Tibial nerve (tissue), 4 donors: ENCODE data around the gene HTRA1. TPM values are rescaled to one million over a fixed set of nuclear protein-coding genes. Genes with fewer than 3 reads are reported as not detected.

Experiments
- DNase-seq, 2 donors: peaks; one replicate each; pipeline ENCODE4 v3.0.0-alpha.2; 2019; ENCODE audit warnings: low spot score in 2 of 2
- H3K27ac ChIP-seq, 4 donors: fragments of 200-600 bp; sonication (generic) in 3 of 4; one replicate each; pipeline ENCODE4 v1.5.1; 2017 to 2019; ENCODE audit warnings: mild to moderate bottlenecking in 1 of 4
- H3K27me3 ChIP-seq, 2 donors: fragments of 200-600 bp; sonication (generic) in 1 of 2; one replicate each; pipeline versions ENCODE4 v1.5.1 to v1.6.0; 2017 to 2019
- H3K36me3 ChIP-seq, 3 donors: fragments of 200-600 bp; sonication (generic); one replicate each; pipeline ENCODE4 v1.5.1; 2018 to 2019
- H3K4me1 ChIP-seq, 4 donors: fragments of 200-600 bp; sonication (generic) in 3 of 4; one replicate each; pipeline ENCODE4 v1.5.1; 2017 to 2019
- H3K4me3 ChIP-seq, 4 donors: fragments of 200-600 bp; sonication (generic) in 3 of 4; one replicate each; pipeline ENCODE4 v1.5.1; 2017 to 2019; ENCODE audit warnings: mild to moderate bottlenecking in 1 of 4, moderate library complexity in 1 of 4
- H3K9me3 ChIP-seq, 4 donors: fragments of 200-600 bp; sonication (generic) in 3 of 4; one replicate each; pipeline ENCODE4 v1.5.1; 2017 to 2019
- EP300 ChIP-seq, 2 donors: sonication (generic); formaldehyde crosslinking; IDR thresholded peaks; one replicate each; pipeline ENCODE4 v1.6.1; 2017; ENCODE audit warnings: antibody characterized with exemption in 2 of 2, mild to moderate bottlenecking in 1 of 2
- POLR2A ChIP-seq, 2 donors: fragments of 450-650 bp; IDR thresholded peaks; one replicate each; pipeline ENCODE4 v1.6.1; 2017; ENCODE audit warnings: antibody characterized with exemption in 2 of 2, mild to moderate bottlenecking in 2 of 2, moderate library complexity in 2 of 2
- WGBS, 2 donors: methylation state at CpG; one replicate each; pipeline ENCODE4 v1.1.5; 2018; 5-methylcytosine and 5-hydroxymethylcytosine counted together
- small RNA-seq: library from RNA; depleted of rRNA; stranded (forward); fragments of <200 nt; gene quantifications from one replicate; pipeline ENCODE3, GENCODE V24; 2016
- total RNA-seq, 4 donors: library from RNA; depleted of rRNA; stranded (reverse); fragments of >200 nt; gene quantifications; one replicate each; pipeline ENCODE4 v1.1.0, GENCODE V29; 2016
- TF ChIP-seq, protein P1 (sequence below), 5 experiments: fragments of 200-600 bp in 3 of 5; fragments of 450-650 bp in 2 of 5; sonication (generic) in 3 of 5; IDR thresholded peaks; one replicate each; pipeline ENCODE4 v1.5.1; 2016 to 2019; ENCODE audit warnings: antibody characterized with exemption in 5 of 5, mild to moderate bottlenecking in 3 of 5, moderate library complexity in 2 of 5

HTRA1 gene
- total RNA-seq, 4 donors from 2014 or later, result 128 to 183 (median 173) TPM

DNA sequence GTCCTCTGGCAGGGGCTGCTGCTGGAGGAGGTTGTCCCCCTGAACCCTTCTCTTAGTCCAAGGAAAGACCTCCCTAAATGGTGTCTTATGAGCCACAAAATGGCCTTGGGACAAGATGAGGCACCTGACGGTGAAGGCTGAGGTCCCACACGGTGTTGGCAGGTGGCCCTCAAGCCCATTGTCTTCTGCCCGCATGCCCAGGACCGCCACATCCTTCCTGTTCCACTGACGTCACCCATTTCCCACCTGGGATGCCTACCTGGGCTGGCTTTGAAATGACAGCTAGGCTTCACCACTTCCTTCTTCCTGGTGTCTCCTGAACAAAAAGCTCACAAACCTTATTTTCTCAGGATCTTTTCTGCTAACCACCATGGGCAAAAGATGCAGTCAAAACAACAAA lies 97.1 kb downstream of the HTRA1 start:
- TF ChIP-seq EP300 (IDR thresholded peaks at IDR 0.05) (no peak), POLR2A (IDR thresholded peaks at IDR 0.05) (no peak)
- TF ChIP-seq, protein P1, sequence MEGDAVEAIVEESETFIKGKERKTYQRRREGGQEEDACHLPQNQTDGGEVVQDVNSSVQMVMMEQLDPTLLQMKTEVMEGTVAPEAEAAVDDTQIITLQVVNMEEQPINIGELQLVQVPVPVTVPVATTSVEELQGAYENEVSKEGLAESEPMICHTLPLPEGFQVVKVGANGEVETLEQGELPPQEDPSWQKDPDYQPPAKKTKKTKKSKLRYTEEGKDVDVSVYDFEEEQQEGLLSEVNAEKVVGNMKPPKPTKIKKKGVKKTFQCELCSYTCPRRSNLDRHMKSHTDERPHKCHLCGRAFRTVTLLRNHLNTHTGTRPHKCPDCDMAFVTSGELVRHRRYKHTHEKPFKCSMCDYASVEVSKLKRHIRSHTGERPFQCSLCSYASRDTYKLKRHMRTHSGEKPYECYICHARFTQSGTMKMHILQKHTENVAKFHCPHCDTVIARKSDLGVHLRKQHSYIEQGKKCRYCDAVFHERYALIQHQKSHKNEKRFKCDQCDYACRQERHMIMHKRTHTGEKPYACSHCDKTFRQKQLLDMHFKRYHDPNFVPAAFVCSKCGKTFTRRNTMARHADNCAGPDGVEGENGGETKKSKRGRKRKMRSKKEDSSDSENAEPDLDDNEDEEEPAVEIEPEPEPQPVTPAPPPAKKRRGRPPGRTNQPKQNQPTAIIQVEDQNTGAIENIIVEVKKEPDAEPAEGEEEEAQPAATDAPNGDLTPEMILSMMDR (IDR thresholded peaks at IDR 0.05), result no peak
- 79 to 82% methylated on average over 5 of the region's 5 CpGs for WGBS, 2 donors

DNA sequence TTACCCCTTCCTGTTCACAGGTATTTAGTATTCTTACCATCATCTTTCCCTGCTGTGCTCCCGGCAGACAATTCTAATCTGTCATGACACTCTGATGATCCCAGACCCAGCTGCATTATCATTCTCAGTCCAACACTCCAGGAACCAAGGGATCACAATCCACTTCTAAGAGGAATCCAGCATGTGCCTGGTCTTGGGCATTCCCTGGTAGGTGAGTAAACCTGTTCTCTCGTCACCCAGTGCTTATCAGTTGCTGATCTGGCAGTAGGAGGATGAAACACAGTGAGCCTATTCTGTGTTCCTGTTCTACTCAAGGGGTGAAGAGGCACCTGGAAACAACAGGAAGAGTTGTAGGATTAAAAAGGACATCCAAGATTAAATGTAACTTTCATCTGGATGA lies 97.9 kb downstream of the HTRA1 start:
- no peaks in the 10 kb centered on the region for H3K9me3 ChIP-seq
- no peak for TF ChIP-seq EP300 (IDR thresholded peaks at IDR 0.05)
- TF ChIP-seq POLR2A (IDR thresholded peaks at IDR 0.05), result no peak
- TF ChIP-seq, protein P1 (IDR thresholded peaks at IDR 0.05), result no peak
- H3K36me3 ChIP-seq, result no peaks in the 10 kb centered on the region
- no peak overlapping the region for H3K27ac ChIP-seq
- WGBS, 2 donors, result 81 to 84% methylated on average over 2 of the region's 2 CpGs
- no peak for DNase-seq
- H3K27me3 ChIP-seq, result peaks cover 0 to 27% of the 10 kb centered on the region in 2 donors
- no peaks in the 10 kb centered on the region for H3K4me1 ChIP-seq
- no peak overlapping the region for H3K4me3 ChIP-seq

More for the DNA sequence above, 97.1 kb downstream of the HTRA1 start:
- Histone ChIP-seq H3K4me1 (no peaks in the 10 kb centered on the region), H3K27me3 (peaks cover 0 to 27% of the 10 kb centered on the region in 2 donors), H3K4me3 (no peak overlapping the region), H3K27ac (no peak overlapping the region), H3K36me3 (no peaks in the 10 kb centered on the region), H3K9me3 (no peaks in the 10 kb centered on the region)
- no peak for DNase-seq

DNA sequence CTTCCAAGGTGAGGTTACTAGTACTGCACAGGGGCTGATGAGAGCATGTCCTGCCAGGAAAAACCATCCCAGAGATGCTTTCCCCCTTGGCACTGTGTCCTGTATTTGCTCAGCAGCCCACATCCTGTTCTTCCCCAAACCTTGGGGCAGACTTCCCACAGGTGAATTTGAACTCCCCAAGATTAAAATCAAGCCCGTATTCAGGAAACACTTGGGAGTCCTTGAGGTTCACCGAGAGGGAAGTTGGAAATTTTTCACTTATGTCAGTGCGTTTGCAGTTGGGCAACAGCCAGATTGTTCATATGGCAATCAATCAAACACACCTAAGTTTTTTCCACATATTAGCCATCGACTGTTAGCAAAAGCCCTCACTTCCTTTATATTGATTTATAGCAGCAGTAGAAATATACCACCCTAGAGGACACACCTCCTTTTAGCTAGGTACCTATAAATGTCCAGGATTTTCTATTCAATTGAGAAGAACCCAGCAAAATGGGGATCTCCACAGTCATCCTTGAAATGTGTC lies 99.0 kb downstream of the HTRA1 start, which contains the start of gene DMBT1:
Gene DMBT1 (plus strand): TSS at position 476 of the 526 bp plus-strand sequence. CDS start 17 bp downstream, at position 493.
- H3K9me3 ChIP-seq, result no peaks in the 10 kb centered on the region
- DNase-seq, result no peak
- 46 to 53% methylated on average over 4 of the region's 4 CpGs for WGBS, 2 donors
- no peak within 1 kb of the TSS for H3K27ac ChIP-seq
- TF ChIP-seq, protein P1 (IDR thresholded peaks at IDR 0.05), result no peak
- TF ChIP-seq EP300 (IDR thresholded peaks at IDR 0.05), result no peak
- no peak for TF ChIP-seq POLR2A (IDR thresholded peaks at IDR 0.05)
- H3K27me3 ChIP-seq, result peaks cover 0 to 27% of the 10 kb centered on the region in 2 donors
- no peak within 1 kb of the TSS for H3K4me3 ChIP-seq
- H3K4me1 ChIP-seq, result peaks cover 0 to 2% (median 0%) of the 10 kb centered on the region in 4 donors
- no peaks in the 10 kb centered on the region for H3K36me3 ChIP-seq

DNA sequence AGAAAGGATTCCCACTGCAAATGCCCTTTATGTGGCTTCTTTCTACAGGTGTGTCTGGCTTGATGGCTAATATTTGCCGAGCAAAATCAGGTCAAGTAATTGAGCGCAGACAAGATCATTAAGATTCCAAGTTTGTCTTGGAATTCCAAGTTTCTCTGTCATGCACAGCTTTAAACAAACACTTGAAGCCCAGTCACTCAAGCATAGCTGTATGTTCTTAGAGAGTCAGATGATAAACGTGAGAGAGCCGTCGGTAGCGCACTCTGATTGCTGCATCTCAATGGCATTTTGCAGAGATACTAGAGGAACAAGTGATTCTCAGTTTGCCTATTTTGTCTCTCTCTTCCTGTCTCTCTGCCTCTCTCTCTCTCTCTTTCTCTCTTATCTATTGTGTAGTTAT lies 99.9 kb downstream of the HTRA1 start:
- TF ChIP-seq POLR2A (IDR thresholded peaks at IDR 0.05) (no peak), EP300 (IDR thresholded peaks at IDR 0.05) (no peak)
- TF ChIP-seq, protein P1 (IDR thresholded peaks at IDR 0.05), result no peak

DNA sequence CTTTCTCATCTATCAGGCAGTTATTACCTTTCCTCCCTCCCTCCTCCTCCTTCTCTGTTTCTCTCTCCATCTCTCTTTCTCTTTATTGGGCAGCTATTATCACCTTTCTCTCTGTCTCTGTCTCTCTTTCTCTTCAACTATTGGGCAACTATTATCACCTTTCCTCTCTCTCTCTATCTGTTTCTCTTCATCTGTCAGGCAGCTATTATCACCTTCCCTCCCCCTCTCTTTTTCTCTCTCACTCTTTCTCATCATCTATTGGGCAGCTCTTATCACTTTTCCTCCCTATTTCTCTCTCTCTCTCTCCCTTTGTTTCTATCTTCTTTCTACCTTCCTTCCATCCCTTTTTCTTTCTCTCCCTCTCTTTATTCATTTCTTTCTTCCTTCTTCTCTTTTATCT lies 100.4 kb downstream of the HTRA1 start:
- Histone ChIP-seq H3K4me3 (no peak overlapping the region), H3K4me1 (peaks cover 0 to 10% (median 0%) of the 10 kb centered on the region in 4 donors), H3K27ac (no peak overlapping the region), H3K27me3 (peaks cover 0 to 15% of the 10 kb centered on the region in 2 donors), H3K9me3 (no peaks in the 10 kb centered on the region), H3K36me3 (no peaks in the 10 kb centered on the region)
- no peak for DNase-seq
- no peak for TF ChIP-seq EP300 (IDR thresholded peaks at IDR 0.05)
- TF ChIP-seq, protein P1 (IDR thresholded peaks at IDR 0.05), result no peak
- TF ChIP-seq POLR2A (IDR thresholded peaks at IDR 0.05), result no peak

More for the DNA sequence above, 99.9 kb downstream of the HTRA1 start:
- no peak overlapping the region for H3K4me3 ChIP-seq
- WGBS, 2 donors, result 54 to 61% methylated on average over 6 of the region's 6 CpGs
- H3K27me3 ChIP-seq, result peaks cover 0 to 21% of the 10 kb centered on the region in 2 donors
- H3K36me3 ChIP-seq, result no peaks in the 10 kb centered on the region
- H3K27ac ChIP-seq, result no peak overlapping the region
- no peaks in the 10 kb centered on the region for H3K9me3 ChIP-seq
- no peak for DNase-seq
- H3K4me1 ChIP-seq, result peaks cover 0 to 10% (median 0%) of the 10 kb centered on the region in 4 donors

Small RNA genes lying within 50 kb of the gene (small RNA-seq; reads per million reads assigned to genes)
- gene MIR3941, result not detected

Other genes with a start within 250 kb of the HTRA1 start
- gene BTBD16, start 190.3 kb upstream of the HTRA1 start, total RNA-seq, result 1 to 10 TPM in 1 of 4 donors, under 1 TPM in 1, not detected in 2; 0.42 to 1.2 TPM
- 10 to 100 TPM; 19.2 to 52.2 (median 35.0) TPM for gene PLEKHA1, start 86.8 kb upstream of the HTRA1 start, total RNA-seq
- not detected for gene ARMS2, start 6.9 kb upstream of the HTRA1 start, total RNA-seq
- gene DMBT1, start 99.2 kb downstream of the HTRA1 start, total RNA-seq, result not detected
- gene C10orf120, start 238.3 kb downstream of the HTRA1 start, total RNA-seq, result not detected